HCT116 (cell line): ENCODE results near the gene SHF.

ENCODE experiments used
- CBX3 ChIP-seq: IDR thresholded peaks from 2 replicates; pipeline ENCODE4 v1.6.1; 2012; ENCODE audit warnings: low read depth
- EZH2 ChIP-seq: fragments of 200-600 bp; sonication (generic); IDR thresholded peaks from 2 replicates; pipeline ENCODE4 v1.6.1; 2017; ENCODE audit warnings: antibody characterized with exemption, mixed run types
- JUND ChIP-seq: IDR thresholded peaks from 2 replicates; pipeline ENCODE4 v1.6.1; 2012
- POLR2A ChIP-seq: IDR thresholded peaks from 2 replicates; pipeline ENCODE4 v1.7.0; 2011; ENCODE audit warnings: borderline replicate concordance; ENCODE audit not compliant: insufficient read depth, insufficient read length; ENCODE audit errors: extremely low read depth
- POLR2AphosphoS5 ChIP-seq: IDR thresholded peaks from 2 replicates; pipeline ENCODE4 v1.6.1; 2011; ENCODE audit warnings: mild to moderate bottlenecking, low read depth, low read length, moderate library complexity
- YY1 ChIP-seq: IDR thresholded peaks from 2 replicates; pipeline ENCODE4 v1.6.1; 2011; ENCODE audit warnings: low read length, low read depth, moderate library complexity, mild to moderate bottlenecking; ENCODE audit not compliant: insufficient replicate concordance; ENCODE audit errors: extremely low read depth
- ZFX ChIP-seq: fragments of 450-650 bp; IDR thresholded peaks from 2 replicates; pipeline ENCODE4 v1.6.1; 2017
- TF ChIP-seq, protein P1 (sequence below), 3 experiments: fragments of 200-600 bp in 1 of 3; sonication (generic) in 1 of 3; IDR thresholded peaks in 2 of 3; conservative IDR thresholded peaks in 1 of 3; 2 replicates each; pipeline ENCODE4 v1.5.1; 2012 to 2017; ENCODE audit warnings: low read depth in 2 of 3, low read length in 2 of 3, antibody characterized with exemption in 1 of 3, borderline replicate concordance in 1 of 3, control low read depth in 1 of 3, mild to moderate bottlenecking in 1 of 3, mixed read lengths in 1 of 3, mixed run types in 1 of 3, moderate library complexity in 1 of 3; ENCODE audit not compliant: insufficient read depth in 1 of 3
- TF ChIP-seq, protein P2 (sequence below): IDR thresholded peaks from 2 replicates; pipeline ENCODE4 v1.6.1; 2011; ENCODE audit warnings: mild to moderate bottlenecking, low read length, moderate library complexity; ENCODE audit not compliant: insufficient replicate concordance; ENCODE audit errors: extremely low read depth
- TF ChIP-seq, protein P3 (sequence below): IDR thresholded peaks from 2 replicates; pipeline ENCODE4 v1.6.1; 2012; ENCODE audit warnings: low read depth

DNA sequence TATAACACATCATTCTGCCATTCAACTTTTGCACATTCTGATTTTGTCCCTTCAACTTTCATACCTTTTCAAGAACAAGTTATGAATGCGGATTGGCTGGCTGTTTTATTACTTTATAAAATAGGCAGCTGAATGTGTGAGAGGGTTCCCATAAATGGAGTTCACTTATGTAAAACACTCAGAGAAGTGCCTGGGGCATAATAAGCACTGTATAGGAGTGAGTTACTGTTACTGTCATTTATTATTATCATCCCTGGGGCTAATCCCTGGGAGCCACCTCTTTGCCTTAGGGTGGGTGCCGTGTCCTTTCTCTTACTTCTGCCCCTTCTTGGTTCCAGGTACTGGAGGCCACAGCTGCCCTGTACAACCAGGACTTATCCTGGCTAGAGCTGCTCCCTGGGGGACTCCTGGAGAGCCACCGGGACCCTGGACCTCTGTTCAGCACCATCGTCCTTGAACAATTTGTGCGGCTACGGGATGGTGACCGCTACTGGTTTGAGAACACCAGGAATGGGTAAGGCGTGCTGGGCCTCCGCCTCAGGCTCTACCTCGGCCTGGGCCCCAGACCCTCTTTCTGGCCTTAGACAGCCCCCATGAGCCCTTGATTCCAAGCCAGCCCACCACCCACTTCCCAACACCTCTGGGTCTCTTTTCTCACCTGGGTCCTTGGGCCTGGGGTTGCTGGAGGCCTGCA is 47.1 kb downstream of the SHF start:
- TF ChIP-seq, protein P1, sequence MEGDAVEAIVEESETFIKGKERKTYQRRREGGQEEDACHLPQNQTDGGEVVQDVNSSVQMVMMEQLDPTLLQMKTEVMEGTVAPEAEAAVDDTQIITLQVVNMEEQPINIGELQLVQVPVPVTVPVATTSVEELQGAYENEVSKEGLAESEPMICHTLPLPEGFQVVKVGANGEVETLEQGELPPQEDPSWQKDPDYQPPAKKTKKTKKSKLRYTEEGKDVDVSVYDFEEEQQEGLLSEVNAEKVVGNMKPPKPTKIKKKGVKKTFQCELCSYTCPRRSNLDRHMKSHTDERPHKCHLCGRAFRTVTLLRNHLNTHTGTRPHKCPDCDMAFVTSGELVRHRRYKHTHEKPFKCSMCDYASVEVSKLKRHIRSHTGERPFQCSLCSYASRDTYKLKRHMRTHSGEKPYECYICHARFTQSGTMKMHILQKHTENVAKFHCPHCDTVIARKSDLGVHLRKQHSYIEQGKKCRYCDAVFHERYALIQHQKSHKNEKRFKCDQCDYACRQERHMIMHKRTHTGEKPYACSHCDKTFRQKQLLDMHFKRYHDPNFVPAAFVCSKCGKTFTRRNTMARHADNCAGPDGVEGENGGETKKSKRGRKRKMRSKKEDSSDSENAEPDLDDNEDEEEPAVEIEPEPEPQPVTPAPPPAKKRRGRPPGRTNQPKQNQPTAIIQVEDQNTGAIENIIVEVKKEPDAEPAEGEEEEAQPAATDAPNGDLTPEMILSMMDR (IDR thresholded peaks at IDR 0.05 in 2 of 3, conservative IDR thresholded peaks at IDR 0.05 in 1 of 3; ENCODE audit: borderline replicate concordance in 1 of 3, insufficient read depth in 1 of 3, low read depth in 2 of 3, low read length in 2 of 3): no peak
- TF ChIP-seq ZFX: no peak
- no peak for TF ChIP-seq JUND
- no peak for TF ChIP-seq YY1
- TF ChIP-seq CBX3: no peak
- TF ChIP-seq POLR2AphosphoS5: no peak
- no peak for TF ChIP-seq POLR2A
- TF ChIP-seq EZH2: no peak
- TF ChIP-seq, protein P2, sequence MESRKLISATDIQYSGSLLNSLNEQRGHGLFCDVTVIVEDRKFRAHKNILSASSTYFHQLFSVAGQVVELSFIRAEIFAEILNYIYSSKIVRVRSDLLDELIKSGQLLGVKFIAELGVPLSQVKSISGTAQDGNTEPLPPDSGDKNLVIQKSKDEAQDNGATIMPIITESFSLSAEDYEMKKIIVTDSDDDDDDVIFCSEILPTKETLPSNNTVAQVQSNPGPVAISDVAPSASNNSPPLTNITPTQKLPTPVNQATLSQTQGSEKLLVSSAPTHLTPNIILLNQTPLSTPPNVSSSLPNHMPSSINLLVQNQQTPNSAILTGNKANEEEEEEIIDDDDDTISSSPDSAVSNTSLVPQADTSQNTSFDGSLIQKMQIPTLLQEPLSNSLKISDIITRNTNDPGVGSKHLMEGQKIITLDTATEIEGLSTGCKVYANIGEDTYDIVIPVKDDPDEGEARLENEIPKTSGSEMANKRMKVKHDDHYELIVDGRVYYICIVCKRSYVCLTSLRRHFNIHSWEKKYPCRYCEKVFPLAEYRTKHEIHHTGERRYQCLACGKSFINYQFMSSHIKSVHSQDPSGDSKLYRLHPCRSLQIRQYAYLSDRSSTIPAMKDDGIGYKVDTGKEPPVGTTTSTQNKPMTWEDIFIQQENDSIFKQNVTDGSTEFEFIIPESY: no peak
- TF ChIP-seq, protein P3, sequence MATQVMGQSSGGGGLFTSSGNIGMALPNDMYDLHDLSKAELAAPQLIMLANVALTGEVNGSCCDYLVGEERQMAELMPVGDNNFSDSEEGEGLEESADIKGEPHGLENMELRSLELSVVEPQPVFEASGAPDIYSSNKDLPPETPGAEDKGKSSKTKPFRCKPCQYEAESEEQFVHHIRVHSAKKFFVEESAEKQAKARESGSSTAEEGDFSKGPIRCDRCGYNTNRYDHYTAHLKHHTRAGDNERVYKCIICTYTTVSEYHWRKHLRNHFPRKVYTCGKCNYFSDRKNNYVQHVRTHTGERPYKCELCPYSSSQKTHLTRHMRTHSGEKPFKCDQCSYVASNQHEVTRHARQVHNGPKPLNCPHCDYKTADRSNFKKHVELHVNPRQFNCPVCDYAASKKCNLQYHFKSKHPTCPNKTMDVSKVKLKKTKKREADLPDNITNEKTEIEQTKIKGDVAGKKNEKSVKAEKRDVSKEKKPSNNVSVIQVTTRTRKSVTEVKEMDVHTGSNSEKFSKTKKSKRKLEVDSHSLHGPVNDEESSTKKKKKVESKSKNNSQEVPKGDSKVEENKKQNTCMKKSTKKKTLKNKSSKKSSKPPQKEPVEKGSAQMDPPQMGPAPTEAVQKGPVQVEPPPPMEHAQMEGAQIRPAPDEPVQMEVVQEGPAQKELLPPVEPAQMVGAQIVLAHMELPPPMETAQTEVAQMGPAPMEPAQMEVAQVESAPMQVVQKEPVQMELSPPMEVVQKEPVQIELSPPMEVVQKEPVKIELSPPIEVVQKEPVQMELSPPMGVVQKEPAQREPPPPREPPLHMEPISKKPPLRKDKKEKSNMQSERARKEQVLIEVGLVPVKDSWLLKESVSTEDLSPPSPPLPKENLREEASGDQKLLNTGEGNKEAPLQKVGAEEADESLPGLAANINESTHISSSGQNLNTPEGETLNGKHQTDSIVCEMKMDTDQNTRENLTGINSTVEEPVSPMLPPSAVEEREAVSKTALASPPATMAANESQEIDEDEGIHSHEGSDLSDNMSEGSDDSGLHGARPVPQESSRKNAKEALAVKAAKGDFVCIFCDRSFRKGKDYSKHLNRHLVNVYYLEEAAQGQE: no peak
